ENCODE data around the gene PRELP. TPM values are rescaled to one million over a fixed set of nuclear protein-coding genes. Genes with fewer than 3 reads are reported as not detected.

PRELP gene
- total and polyA plus RNA-seq, 9 of the 15 experiments (the other 6 are each of a cell fraction or from before 2014, with no cell fraction given): 0.04 TPM; not detected in 8

- WGBS (ENCODE audit: insufficient coverage, low coverage, missing lambda C conversion rate): 54% methylated on average over 25 of the region's 28 CpGs
- peaks cover 0 to 14% of the 10 kb centered on the region in 2 experiments; a peak in 2 of 5 replicates for H3K4me1 ChIP-seq (replicated peaks in 1 of 2; ENCODE audit: control insufficient read depth in 2 of 2, insufficient read depth in 2 of 2, low read length in 2 of 2)
- no peak for TF ChIP-seq NFE2 (IDR thresholded peaks at IDR 0.05; ENCODE audit: low read depth)
- 0 out of 2 replicates have a peak, but pooled peaks have one; percentile 3 for TF ChIP-seq XRCC5 (IDR thresholded peaks at IDR 0.05; ENCODE audit: low read depth, low read length)
- TF ChIP-seq ZNF740 (CRISPR knock-in tag; IDR thresholded peaks at IDR 0.05): 0 out of 2 replicates have a peak, but pooled peaks have one; percentile 16
- TF ChIP-seq ZNF740 (tag; IDR thresholded peaks at IDR 0.05): no peak
- 0 out of 2 replicates have a peak, but pooled peaks have one; percentile 17 for TF ChIP-seq ZNF717 (CRISPR knock-in tag; IDR thresholded peaks at IDR 0.05)
- TF ChIP-seq SRF (CRISPR knock-in tag; IDR thresholded peaks at IDR 0.05): no peak
- no peaks in the 10 kb centered on the region for H3K79me2 ChIP-seq (ENCODE audit: control insufficient read depth, insufficient read depth, low read length)
- ChIA-PET CTCF (ENCODE audit: low intra/inter-chr PET ratio) (interaction anchor here (0.6 to 4.3 kb wide), 7 partner anchors 143 to 873 kb away, joined by 3 to 40 read pairs (median 8); no protein-coding TSS in a partner anchor), POLR2A (no interaction called here)
- ATAC-seq (peak; percentile 5), FAIRE-seq (no peak), DNase-seq (ENCODE audit: extremely low read depth in 1 of 4, low spot score in 3 of 4) (no peak)
- no peaks in the 10 kb centered on the region for H3K36me3 ChIP-seq (ENCODE audit: control insufficient read depth, insufficient read depth, low read length)
- peak overlapping the region; percentile 38; the same call in 1 of the 2 replicates for H3K4me3 ChIP-seq
- H3K9me3 ChIP-seq (replicated peaks; ENCODE audit: control insufficient read depth, insufficient read depth, low read depth, low read length): no peaks in the 10 kb centered on the region
- 0 out of 4 replicates have a peak overlapping the region, but pooled peaks of 1 of the 2 experiments have one; percentile 20 for H3K9ac ChIP-seq (ENCODE audit: insufficient read depth in 1 of 2, low read depth in 2 of 2, low read length in 2 of 2)
- H4K20me1 ChIP-seq (replicated peaks; ENCODE audit: control insufficient read depth, insufficient read depth, low read length): no peaks in the 10 kb centered on the region; the same call in 1 of the 2 replicates
- peak overlapping the region; percentile 96 for H2AFZ ChIP-seq (ENCODE audit: low read depth, low read length)
- H3K27ac ChIP-seq (ENCODE audit: extremely low read depth, low read depth, low read length): no peak overlapping the region
- H3K4me2 ChIP-seq (ENCODE audit: insufficient read depth, low read length): peak overlapping the region; percentile 77
- peaks cover 34 to 45% of the 10 kb centered on the region in 2 experiments for H3K27me3 ChIP-seq (ENCODE audit: control insufficient read depth in 2 of 2, insufficient read depth in 2 of 2, low read length in 2 of 2)
- intact Hi-C loops (cut with micrococcal nuclease): loop anchor here (1.0 kb wide), 2 partner anchors 146 to 213 kb away; no protein-coding TSS in a partner anchor
- no TSS peak for BruUV-seq (replicated peaks)
- H3K9me1 ChIP-seq (ENCODE audit: control insufficient read depth, insufficient read depth, low read length): no peaks in the 10 kb centered on the region
- in situ Hi-C loops (cut with MboI): loop anchor here (5.0 kb wide), 2 partner anchors 144 to 214 kb away; no protein-coding TSS in a partner anchor
These were observed 11.2 kb downstream of the PRELP start for GRCh38 chr1:203486618-203487370.
